ENCODE results near the gene MORF4L1. TPM values are rescaled to one million over a fixed set of nuclear protein-coding genes. Genes with fewer than 3 reads are reported as not detected.
"Not testable (repeated sequence)": the region's sequence is repeated elsewhere in the genome, so short reads cannot be mapped to it uniquely, and the experiment has no call there.

The MORF4L1 gene, protein sequence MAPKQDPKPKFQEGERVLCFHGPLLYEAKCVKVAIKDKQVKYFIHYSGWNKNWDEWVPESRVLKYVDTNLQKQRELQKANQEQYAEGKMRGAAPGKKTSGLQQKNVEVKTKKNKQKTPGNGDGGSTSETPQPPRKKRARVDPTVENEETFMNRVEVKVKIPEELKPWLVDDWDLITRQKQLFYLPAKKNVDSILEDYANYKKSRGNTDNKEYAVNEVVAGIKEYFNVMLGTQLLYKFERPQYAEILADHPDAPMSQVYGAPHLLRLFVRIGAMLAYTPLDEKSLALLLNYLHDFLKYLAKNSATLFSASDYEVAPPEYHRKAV
- polyA plus RNA-seq (ENCODE audit: insufficient read length) = 513 TPM

DNA sequence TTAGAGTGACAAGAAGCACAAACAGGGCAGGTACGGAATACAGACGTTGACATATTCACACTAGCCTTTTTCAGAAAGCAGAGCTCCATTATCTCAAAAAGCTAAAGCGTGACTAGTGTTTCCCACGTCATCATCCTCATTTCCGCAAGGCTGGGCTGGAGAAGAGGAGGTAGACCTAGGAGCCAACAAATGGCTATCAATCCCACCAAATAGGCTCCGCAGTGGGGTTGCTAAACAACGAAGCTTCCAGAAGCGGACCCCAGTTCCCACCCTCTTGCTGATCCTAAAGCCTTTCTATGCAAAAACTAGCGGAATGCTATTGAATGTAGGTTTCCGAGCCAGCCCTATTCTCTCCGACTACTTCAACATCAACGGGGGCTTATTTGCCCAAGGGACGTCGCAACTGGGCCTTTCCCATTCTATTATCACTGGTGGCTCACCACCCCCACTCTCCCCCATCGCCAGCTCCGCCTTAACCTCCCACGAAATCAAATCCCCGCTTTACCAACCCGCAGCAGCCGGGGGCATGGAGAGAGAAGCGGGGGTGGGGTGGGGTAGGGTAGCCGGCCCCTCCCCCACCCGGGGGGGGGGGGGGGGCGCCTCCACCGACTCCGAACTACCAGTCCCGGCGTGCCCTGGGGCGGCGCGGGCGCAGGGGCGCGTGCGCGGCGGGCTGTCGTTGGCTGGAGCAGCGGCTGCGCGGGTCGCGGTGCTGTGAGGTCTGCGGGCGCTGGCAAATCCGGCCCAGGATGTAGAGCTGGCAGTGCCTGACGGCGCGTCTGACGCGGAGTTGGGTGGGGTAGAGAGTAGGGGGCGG, at the start of gene MORF4L1:
Gene MORF4L1 (plus strand): TSS at position 736 of the 817 bp plus-strand sequence. CDS start 128 bp downstream, outside the sequence.
- DNase-seq (ENCODE audit: low read depth) = peak; percentile 86

DNA sequence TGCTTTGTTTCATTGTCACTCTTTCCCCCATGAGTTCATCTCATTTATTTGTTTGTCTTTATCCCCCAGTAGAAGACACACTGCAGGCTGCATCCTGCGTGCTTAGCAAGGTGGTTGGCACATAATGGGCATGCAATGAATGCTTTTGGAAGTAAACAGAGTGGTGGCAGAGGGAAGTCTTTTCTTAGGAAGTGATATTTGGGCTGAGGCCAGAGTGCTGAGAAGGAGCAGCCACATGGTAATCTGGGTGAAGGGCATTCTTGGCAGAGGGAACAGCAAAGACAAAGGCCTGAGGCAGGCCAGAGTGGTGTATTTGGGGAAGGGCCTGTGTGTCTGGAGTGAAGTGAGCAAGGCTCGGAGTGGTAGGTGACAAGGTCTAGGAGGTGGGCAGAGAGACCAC, 43.8 kb upstream of the MORF4L1 start:
- no peak for DNase-seq (ENCODE audit: low read depth)

DNA sequence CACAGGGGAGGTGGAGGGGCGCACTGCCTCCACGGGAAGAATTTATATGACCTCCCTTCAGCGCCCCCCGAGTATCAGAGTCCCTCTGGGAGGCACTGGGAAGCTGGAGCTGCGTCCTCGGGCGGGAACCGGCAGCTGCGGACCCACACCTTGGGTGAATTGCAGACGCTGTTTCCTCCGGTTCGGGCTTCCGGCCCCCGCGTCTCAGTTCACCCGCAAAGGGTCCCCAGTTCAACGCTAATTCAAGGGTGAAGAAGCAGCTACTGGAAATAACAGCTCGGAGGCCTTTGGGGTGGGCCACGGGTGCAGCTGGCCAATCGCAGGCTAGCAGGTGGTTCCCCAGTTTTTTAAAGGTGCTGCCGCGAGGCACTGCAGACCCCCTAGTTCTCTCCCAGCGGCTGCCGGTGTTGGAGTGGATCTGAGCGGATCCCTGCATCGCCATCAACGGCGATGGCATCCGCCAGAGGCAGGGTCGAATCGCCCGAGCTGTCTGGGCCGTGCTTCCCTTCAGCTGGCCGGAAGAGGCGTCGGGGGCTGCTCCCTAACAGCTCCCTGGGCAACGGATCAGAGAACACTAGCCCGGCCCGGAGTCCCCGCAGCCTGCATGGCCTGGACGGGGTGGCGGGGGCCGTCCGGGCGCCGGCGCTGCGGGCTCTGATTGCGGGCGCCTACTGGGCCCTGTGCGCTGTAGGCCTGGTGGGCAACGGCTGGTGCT, 42.0 kb upstream of the MORF4L1 start:
- no peak for DNase-seq (ENCODE audit: low read depth)

GRCh38 chr15:78831229-78832207, 41.2 kb upstream of the MORF4L1 start:
- DNase-seq (ENCODE audit: low read depth) = no peak

- no peak for DNase-seq (ENCODE audit: low read depth)
These were observed 36.4 kb upstream of the MORF4L1 start for GRCh38 chr15:78836333-78836732.

DNA sequence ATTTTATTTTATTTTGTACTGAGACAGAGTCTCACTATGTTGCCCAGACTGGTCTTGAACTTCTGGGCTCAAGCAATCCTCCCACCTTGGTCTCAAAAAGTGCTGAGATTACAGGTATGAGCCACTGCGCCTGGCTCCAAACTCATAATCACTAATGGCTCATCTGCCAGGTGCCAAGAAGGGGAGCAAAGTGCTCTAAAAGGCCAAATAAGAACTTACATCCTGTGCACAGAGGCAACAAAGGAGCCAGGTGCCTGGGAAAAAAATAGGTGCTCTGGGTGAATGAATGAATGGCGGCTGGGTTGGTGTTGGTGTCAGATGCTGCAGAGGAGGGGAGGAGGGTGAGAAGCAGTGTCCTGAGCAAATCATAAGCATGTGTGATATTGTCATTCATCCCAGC, 35.6 kb upstream of the MORF4L1 start:
- DNase-seq (ENCODE audit: low read depth) = no peak

DNA sequence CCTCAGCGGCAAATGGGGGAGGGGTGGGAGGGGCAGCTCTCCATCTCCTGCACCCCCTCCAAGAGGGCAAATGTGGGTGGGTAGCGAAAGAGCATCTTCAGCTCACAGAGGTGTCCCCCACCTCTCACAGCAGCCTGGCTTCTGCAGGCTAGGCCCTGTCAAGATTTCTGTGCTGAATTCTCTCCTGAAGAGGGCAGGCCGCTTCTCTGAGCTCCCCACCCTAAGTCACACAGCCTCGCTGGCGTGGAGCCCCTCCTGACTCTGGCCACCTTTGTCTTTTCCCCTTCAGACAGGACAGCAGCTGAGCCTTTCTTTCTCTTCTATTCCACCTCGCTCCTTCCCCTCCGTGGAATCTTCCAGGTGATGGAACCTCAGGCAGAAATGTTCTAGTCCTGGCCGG, 35.1 kb upstream of the MORF4L1 start:
- DNase-seq (ENCODE audit: low read depth) = no peak

GRCh38 chr15:78838489-78838888, 34.2 kb upstream of the MORF4L1 start:
- peak; percentile 31 for DNase-seq (ENCODE audit: low read depth)

GRCh38 chr15:78839151-78839550, 33.5 kb upstream of the MORF4L1 start:
- not testable (repeated sequence) for DNase-seq (ENCODE audit: low read depth)

GRCh38 chr15:78840661-78841375, 31.9 kb upstream of the MORF4L1 start:
- no peak for DNase-seq (ENCODE audit: low read depth)

- DNase-seq (ENCODE audit: low read depth) = no peak
These were observed 31.3 kb upstream of the MORF4L1 start for GRCh38 chr15:78841376-78841706.

DNA sequence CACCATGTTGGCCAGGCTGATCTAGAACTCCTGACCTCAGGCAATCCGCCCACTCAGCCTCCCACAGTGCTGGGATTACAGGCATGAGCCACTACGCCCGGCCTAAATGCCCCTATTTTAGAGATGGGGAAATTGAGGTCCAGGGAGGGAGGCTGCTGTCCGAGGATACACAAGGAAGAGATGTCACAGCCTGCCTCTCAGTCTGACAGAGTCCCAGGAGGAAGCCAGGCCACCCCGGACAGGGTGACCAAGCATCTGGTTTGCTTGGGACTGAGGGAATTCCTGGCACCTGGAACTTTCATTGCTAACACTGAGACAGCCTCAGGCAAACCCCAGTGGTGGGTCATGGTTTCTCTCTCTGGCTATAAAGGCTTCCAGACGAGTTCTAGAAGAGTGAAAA, 30.8 kb upstream of the MORF4L1 start:
- no peak for DNase-seq (ENCODE audit: low read depth)

- DNase-seq (ENCODE audit: low read depth) = no peak
These were observed 30.2 kb upstream of the MORF4L1 start for GRCh38 chr15:78842519-78842918.

- DNase-seq (ENCODE audit: low read depth) = not testable (repeated sequence)
These were observed 25.8 kb upstream of the MORF4L1 start for GRCh38 chr15:78846906-78847305.

DNA sequence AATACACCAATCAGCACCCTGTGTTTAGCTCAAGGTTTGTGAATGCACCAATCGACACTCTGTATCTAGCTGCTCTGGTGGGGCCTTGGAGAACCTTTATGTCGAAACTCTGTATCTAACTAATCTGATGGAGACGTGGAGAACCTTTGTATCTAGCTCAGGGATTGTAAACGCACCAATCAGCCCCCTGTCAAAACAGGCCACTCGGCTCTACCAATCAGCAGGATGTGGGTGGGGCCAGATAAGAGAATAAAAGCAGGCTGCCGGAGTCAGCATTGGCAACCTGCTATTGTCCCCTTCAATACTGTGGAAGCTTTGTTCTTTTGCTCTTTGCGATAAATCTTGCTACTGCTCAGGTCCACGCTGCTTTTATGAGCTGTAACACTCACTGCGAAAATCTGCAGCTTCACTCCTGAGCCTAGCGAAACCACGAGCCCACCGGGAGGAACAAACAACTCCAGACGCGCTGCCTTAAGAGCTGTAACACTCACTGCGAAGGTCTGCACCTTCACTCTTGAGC, 25.2 kb upstream of the MORF4L1 start:
- not testable (repeated sequence) for DNase-seq (ENCODE audit: low read depth)

DNA sequence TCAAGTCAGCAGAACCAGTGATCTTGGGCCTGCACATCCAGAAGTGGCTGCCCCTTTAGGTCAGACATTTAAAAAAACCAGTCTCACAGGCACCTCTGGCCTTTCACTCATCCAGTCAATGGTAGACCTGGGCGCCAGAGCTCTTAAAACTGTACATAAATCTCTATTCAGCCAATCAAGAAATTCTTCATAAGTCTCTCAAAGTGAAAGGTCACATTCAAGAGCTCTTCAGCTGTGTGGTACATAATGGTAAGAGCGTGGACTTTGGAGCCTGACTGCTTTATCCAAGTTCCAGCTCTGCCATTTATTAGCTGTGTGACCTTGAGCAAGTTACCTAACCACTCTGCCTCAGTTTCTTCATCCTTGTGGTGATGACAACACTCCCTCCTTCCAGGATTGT, 22.3 kb upstream of the MORF4L1 start:
- no peak for DNase-seq (ENCODE audit: low read depth)

- no peak for DNase-seq (ENCODE audit: low read depth)
These were observed 21.5 kb upstream of the MORF4L1 start for GRCh38 chr15:78850941-78851755.

DNA sequence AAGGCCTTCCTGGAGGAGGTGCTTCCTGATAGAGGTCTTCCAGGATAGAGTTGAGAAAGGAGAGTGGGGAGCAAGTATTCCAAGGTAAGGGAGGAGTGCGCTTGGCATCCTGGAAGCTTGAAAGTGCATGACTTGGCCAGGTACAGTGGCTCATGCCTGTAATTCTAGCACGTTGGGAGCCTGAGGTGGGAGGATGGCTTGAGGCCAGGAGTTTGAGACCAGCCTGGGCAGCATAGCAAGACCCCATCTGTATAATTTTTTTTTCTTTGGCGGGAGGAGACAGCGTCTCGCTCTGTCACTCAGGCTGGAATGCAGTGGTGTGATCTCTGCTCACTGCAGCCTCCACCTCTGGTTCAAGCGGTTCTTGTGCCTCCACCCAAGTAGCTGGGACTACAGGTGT, 19.2 kb upstream of the MORF4L1 start:
- DNase-seq (ENCODE audit: low read depth) = no peak

- DNase-seq (ENCODE audit: low read depth) = no peak
These were observed 17.8 kb upstream of the MORF4L1 start for GRCh38 chr15:78854833-78855372.
